ENCODE data around the gene NT5M.

DNA sequence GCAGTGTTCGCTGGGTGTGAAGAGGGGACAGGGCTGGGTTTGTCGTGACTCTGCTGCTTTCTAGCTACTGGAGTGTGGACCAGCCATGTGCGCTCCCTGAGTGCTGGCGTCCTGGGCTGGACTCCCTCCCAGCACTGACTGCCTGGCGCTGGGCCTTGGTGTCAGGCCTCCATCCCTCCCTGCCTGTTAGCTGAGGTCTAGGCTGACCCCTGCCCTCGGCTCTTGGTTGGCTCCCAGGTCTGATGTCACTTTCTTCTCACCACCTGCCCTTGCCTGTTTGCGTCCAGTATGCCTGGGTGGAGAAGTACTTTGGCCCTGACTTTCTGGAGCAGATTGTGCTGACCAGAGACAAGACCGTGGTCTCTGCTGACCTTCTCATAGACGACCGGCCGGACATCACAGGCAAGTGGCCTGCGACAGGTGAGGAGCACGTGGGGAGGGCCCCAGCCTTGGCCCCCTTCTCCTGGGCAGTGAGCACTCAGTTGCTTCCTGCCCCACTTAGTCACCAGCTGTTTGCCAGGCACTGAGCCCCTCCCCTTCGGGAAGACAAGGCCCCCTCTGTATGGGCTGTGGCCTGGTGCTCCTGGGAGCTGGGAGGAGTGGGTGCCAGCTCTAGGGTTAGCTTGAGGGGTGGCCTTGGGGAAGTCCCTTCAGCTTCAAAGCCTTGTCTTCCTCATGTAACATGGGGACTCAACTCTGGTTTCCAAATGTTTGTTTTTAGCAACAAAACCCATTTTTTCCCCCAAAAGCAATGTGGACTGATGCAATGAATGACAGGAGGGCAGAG, 41.5 kb downstream of the NT5M start:
- TF ChIP-seq EZH2 (IDR thresholded peaks at IDR 0.05) (no peak), EZH2phosphoT487 (IDR thresholded peaks at IDR 0.05) (no peak)
- TF ChIP-seq, protein P1, sequence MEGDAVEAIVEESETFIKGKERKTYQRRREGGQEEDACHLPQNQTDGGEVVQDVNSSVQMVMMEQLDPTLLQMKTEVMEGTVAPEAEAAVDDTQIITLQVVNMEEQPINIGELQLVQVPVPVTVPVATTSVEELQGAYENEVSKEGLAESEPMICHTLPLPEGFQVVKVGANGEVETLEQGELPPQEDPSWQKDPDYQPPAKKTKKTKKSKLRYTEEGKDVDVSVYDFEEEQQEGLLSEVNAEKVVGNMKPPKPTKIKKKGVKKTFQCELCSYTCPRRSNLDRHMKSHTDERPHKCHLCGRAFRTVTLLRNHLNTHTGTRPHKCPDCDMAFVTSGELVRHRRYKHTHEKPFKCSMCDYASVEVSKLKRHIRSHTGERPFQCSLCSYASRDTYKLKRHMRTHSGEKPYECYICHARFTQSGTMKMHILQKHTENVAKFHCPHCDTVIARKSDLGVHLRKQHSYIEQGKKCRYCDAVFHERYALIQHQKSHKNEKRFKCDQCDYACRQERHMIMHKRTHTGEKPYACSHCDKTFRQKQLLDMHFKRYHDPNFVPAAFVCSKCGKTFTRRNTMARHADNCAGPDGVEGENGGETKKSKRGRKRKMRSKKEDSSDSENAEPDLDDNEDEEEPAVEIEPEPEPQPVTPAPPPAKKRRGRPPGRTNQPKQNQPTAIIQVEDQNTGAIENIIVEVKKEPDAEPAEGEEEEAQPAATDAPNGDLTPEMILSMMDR (IDR thresholded peaks at IDR 0.05) = no peak
